H1 (cell line): ENCODE data around the gene GARS1. TPM values are rescaled to one million over a fixed set of nuclear protein-coding genes. Genes with fewer than 3 reads are reported as not detected.
A peak's percentile ranks its signal among the peaks of the same experiment; 100 is the strongest.

Experiments used
- CTCF ChIA-PET: fragments of 300-600 bp; sonication (Branson Sonifier 250); formaldehyde crosslinking; loops from one replicate; lab custom pipeline; 2021; ENCODE audit not compliant: partially characterized antibody; lab: Charles Lee
- POLR2A ChIA-PET: fragments of 300-600 bp; sonication (Branson Sonifier 250); formaldehyde crosslinking; loops from one replicate; lab custom pipeline; 2021; ENCODE audit warnings: inconsistent platforms; ENCODE audit not compliant: partially characterized antibody; lab: Charles Lee
- DNase-seq, 2 experiments: peaks; one replicate each; pipeline versions ENCODE4 v3.0.0 to v3.0.0-alpha.2; 2010 to 2022; ENCODE audit warnings: low spot score in 2 of 2, low read depth in 1 of 2, mixed read lengths in 1 of 2
- FAIRE-seq: peaks from 2 replicates; lab custom pipeline; 2011; peaks lifted over from hg19 to GRCh38; lab: Jason Lieb, UNC
- H2AFZ ChIP-seq: 2 replicates; pipeline ENCODE4 v1.8.1; 2012; ENCODE audit warnings: low read length, inconsistent platforms
- H2AK5ac ChIP-seq: 2 replicates; pipeline ENCODE4 v1.6.1; 2013; ENCODE audit warnings: low read depth, low read length
- H2BK120ac ChIP-seq: replicated peaks from 2 replicates; pipeline ENCODE3; 2013; ENCODE audit warnings: low read depth, low read length, inconsistent platforms
- H2BK12ac ChIP-seq: 2 replicates; pipeline ENCODE4 v1.6.1; 2013; ENCODE audit warnings: low read depth, low read length
- H2BK15ac ChIP-seq: 2 replicates; pipeline ENCODE4 v1.6.1; 2013; ENCODE audit warnings: low read length
- H2BK20ac ChIP-seq: 2 replicates; pipeline ENCODE4 v1.6.1; 2013; ENCODE audit warnings: low read length
- H2BK5ac ChIP-seq: 2 replicates; pipeline ENCODE4 v1.6.1; 2013; ENCODE audit warnings: low read depth, low read length
- H3K14ac ChIP-seq: 2 replicates; pipeline ENCODE4 v1.6.1; 2013; ENCODE audit warnings: inconsistent platforms; ENCODE audit not compliant: insufficient read length
- H3K18ac ChIP-seq: 2 replicates; pipeline ENCODE4 v1.6.1; 2013; ENCODE audit warnings: low read length; ENCODE audit errors: extremely low read depth
- H3K23ac ChIP-seq: 2 replicates; pipeline ENCODE4 v1.6.1; 2013; ENCODE audit warnings: inconsistent platforms; ENCODE audit not compliant: insufficient read length
- H3K23me2 ChIP-seq: 2 replicates; pipeline ENCODE4 v1.6.1; 2013; ENCODE audit warnings: low read depth, low read length
- H3K27ac ChIP-seq: 2 replicates; pipeline ENCODE4 v1.6.1; 2011; ENCODE audit warnings: low read depth, low read length, inconsistent platforms
- H3K27me3 ChIP-seq, 4 experiments: replicated peaks in 1 of 4; 1 replicate in 1 of 4; 2 replicates in 3 of 4; pipeline versions ENCODE4 v1.6.1 to v1.8.1; 2011 to 2013; ENCODE audit warnings: low read length in 3 of 4, mild to moderate bottlenecking in 3 of 4, inconsistent platforms in 2 of 4, mixed read lengths in 2 of 4, moderate library complexity in 1 of 4; ENCODE audit not compliant: control insufficient read depth in 3 of 4, insufficient read depth in 3 of 4; ENCODE audit errors: extremely low read depth in 1 of 4
- H3K36me3 ChIP-seq, 4 experiments: 2 replicates each; pipeline versions ENCODE4 v1.6.1 to v1.8.1; 2011 to 2013; ENCODE audit warnings: mild to moderate bottlenecking in 4 of 4, low read length in 3 of 4, moderate library complexity in 2 of 4, control low read depth in 1 of 4, inconsistent platforms in 1 of 4; ENCODE audit not compliant: insufficient read depth in 4 of 4, control insufficient read depth in 2 of 4
- H3K4ac ChIP-seq: replicated peaks from 2 replicates; pipeline ENCODE3; 2013; ENCODE audit warnings: low read length, low read depth, mixed read lengths, inconsistent platforms; ENCODE audit not compliant: insufficient read length
- H3K4me1 ChIP-seq, 4 experiments: replicated peaks in 1 of 4; 1 replicate in 1 of 4; 2 replicates in 3 of 4; pipeline versions ENCODE4 v1.6.1 to v1.8.1; 2011 to 2013; ENCODE audit warnings: low read length in 3 of 4, inconsistent platforms in 2 of 4, mixed read lengths in 1 of 4; ENCODE audit not compliant: insufficient read depth in 4 of 4, control insufficient read depth in 3 of 4
- H3K4me2 ChIP-seq, 2 experiments: 2 replicates each; pipeline versions ENCODE4 v1.6.1 to v1.8.1; 2011 to 2013; ENCODE audit warnings: low read depth in 2 of 2, low read length in 2 of 2, control low read depth in 1 of 2, inconsistent platforms in 1 of 2, mild to moderate bottlenecking in 1 of 2; ENCODE audit not compliant: insufficient read depth in 1 of 2
- H3K4me3 ChIP-seq, 4 experiments: fragments of 200-600, 300-600 bp in 1 of 4; sonication (generic), shearing (Covaris generic), sonication (Bioruptor Twin) in 1 of 4; 2 replicates each; pipeline versions ENCODE4 v1.5.1 to v1.8.1; 2011 to 2016; ENCODE audit warnings: low read length in 4 of 4, low read depth in 3 of 4, control low read depth in 2 of 4, inconsistent platforms in 2 of 4, mild to moderate bottlenecking in 2 of 4, mixed read lengths in 1 of 4, moderate library complexity in 1 of 4; ENCODE audit not compliant: insufficient read depth in 2 of 4; ENCODE audit errors: extremely low read depth in 1 of 4
- H3K56ac ChIP-seq: replicated peaks from 2 replicates; pipeline ENCODE3; 2013; ENCODE audit warnings: low read depth, mild to moderate bottlenecking, mixed read lengths, low read length, inconsistent platforms; ENCODE audit not compliant: insufficient read length
- H3K79me1 ChIP-seq: 2 replicates; pipeline ENCODE4 v1.6.1; 2013; ENCODE audit warnings: low read depth, low read length, control low read depth
- H3K79me2 ChIP-seq, 2 experiments: 2 replicates each; pipeline versions ENCODE4 v1.6.1 to v1.8.1; 2012 to 2013; ENCODE audit warnings: low read length in 2 of 2, mild to moderate bottlenecking in 2 of 2, inconsistent platforms in 1 of 2; ENCODE audit not compliant: insufficient read depth in 2 of 2, control insufficient read depth in 1 of 2
- H3K9ac ChIP-seq, 4 experiments: replicated peaks in 1 of 4; 1 replicate in 1 of 4; 2 replicates in 3 of 4; pipeline versions ENCODE4 v1.6.1 to v1.8.1; 2011 to 2013; ENCODE audit warnings: low read depth in 3 of 4, low read length in 3 of 4, control low read depth in 2 of 4, mild to moderate bottlenecking in 2 of 4, moderate library complexity in 2 of 4, inconsistent platforms in 1 of 4; ENCODE audit errors: extremely low read depth in 1 of 4
- H3K9me3 ChIP-seq, 2 experiments: 2 replicates each; pipeline versions ENCODE4 v1.6.1 to v1.8.1; 2012 to 2013; ENCODE audit warnings: mild to moderate bottlenecking in 2 of 2, moderate library complexity in 2 of 2, control low read depth in 1 of 2, inconsistent platforms in 1 of 2, low read depth in 1 of 2, low read length in 1 of 2, mixed read lengths in 1 of 2; ENCODE audit not compliant: insufficient read depth in 2 of 2
- H4K20me1 ChIP-seq, 2 experiments: replicated peaks in 1 of 2; 2 replicates each; pipeline versions ENCODE3 to v1.8.1; 2011 to 2013; ENCODE audit warnings: inconsistent platforms in 2 of 2, low read length in 2 of 2, mild to moderate bottlenecking in 1 of 2; ENCODE audit not compliant: insufficient read depth in 2 of 2, control insufficient read depth in 1 of 2
- H4K5ac ChIP-seq: 2 replicates; pipeline ENCODE4 v1.6.1; 2013; ENCODE audit warnings: low read length, low read depth, mixed read lengths, inconsistent platforms; ENCODE audit not compliant: insufficient read length
- H4K8ac ChIP-seq: 2 replicates; pipeline ENCODE4 v1.8.0; 2013; ENCODE audit warnings: mild to moderate bottlenecking, moderate library complexity, low read length, inconsistent platforms; ENCODE audit not compliant: insufficient read depth; ENCODE audit errors: extremely low read depth
- H4K91ac ChIP-seq: replicated peaks from 2 replicates; pipeline ENCODE3; 2013; ENCODE audit warnings: low read length, mixed read lengths, inconsistent platforms; ENCODE audit not compliant: insufficient read length
- BRCA1 ChIP-seq: IDR thresholded peaks from 2 replicates; pipeline ENCODE4 v1.6.1; 2012; ENCODE audit warnings: low read depth, low read length, improper control_type of control experiment
- CTCF ChIP-seq, 3 experiments: IDR thresholded peaks; 1 replicate in 2 of 3; 2 replicates in 1 of 3; pipeline versions ENCODE4 v1.5.1 to v1.6.1; 2011; ENCODE audit warnings: low read length in 3 of 3, mild to moderate bottlenecking in 3 of 3, inconsistent platforms in 2 of 3, low read depth in 1 of 3, moderate library complexity in 1 of 3; ENCODE audit not compliant: insufficient read depth in 1 of 3; ENCODE audit errors: control extremely low read depth in 1 of 3
- KDM4A ChIP-seq: IDR thresholded peaks from one replicate; pipeline ENCODE4 v1.7.1; 2012; ENCODE audit warnings: low read depth, mild to moderate bottlenecking, moderate library complexity, low read length, inconsistent platforms; ENCODE audit not compliant: severe bottlenecking
- RBBP5 ChIP-seq: IDR thresholded peaks from 2 replicates; pipeline ENCODE4 v1.7.1; 2012; ENCODE audit warnings: low read depth, mild to moderate bottlenecking, inconsistent platforms, low read length, moderate library complexity, borderline replicate concordance
- RNF2 ChIP-seq: fragments of 200-900, 300-1000 bp; sonication (generic); IDR thresholded peaks from 2 replicates; pipeline ENCODE4 v1.7.1; 2016; ENCODE audit warnings: borderline replicate concordance, low read depth, mild to moderate bottlenecking, antibody characterized with exemption, low read length; ENCODE audit not compliant: poor library complexity, severe bottlenecking; ENCODE audit errors: missing control alignments
- SP1 ChIP-seq: IDR thresholded peaks from 2 replicates; pipeline ENCODE4 v1.6.1; 2011; ENCODE audit warnings: low read depth, low read length
- SP2 ChIP-seq: IDR thresholded peaks from 2 replicates; pipeline ENCODE4 v1.6.1; 2012; ENCODE audit warnings: mild to moderate bottlenecking, low read length, inconsistent platforms
- WGBS, 2 experiments: shearing (Covaris generic) in 1 of 2; methylation state at CpG; one replicate each; pipeline versions ENCODE4 v1.1.6 to v1.1.7; 2013 to 2015; ENCODE audit warnings: low lambda C conversion rate in 2 of 2, mixed read lengths in 2 of 2, inconsistent platforms in 1 of 2, low coverage in 1 of 2, missing lambda C conversion rate in 1 of 2; ENCODE audit not compliant: insufficient replicate concordance in 2 of 2, insufficient coverage in 1 of 2, insufficient read length in 1 of 2; ENCODE audit errors: extremely low coverage in 1 of 2, missing lambda C conversion rate in 1 of 2; 5-methylcytosine and 5-hydroxymethylcytosine counted together
- polyA plus RNA-seq, 7 experiments: library from polyadenylated mRNA; depleted of rRNA in 3 of 7; stranded (reverse) in 5 of 7; unstranded in 2 of 7; fragments of >200 nt in 5 of 7; fragments of 200-250 nt in 2 of 7; gene quantifications; 1 replicate in 5 of 7; 2 replicates in 1 of 7; 4 replicates in 1 of 7; pipeline versions ENCODE4 v1.2.1 to v1.2.3, GENCODE V29; 2011 to 2013; ENCODE audit warnings: missing spikeins in 2 of 7, mixed read lengths in 2 of 7
- total RNA-seq: library from RNA; stranded (reverse); fragmentation: NEBNext Ultra II Directional; extraction: Animal tissue kit (Norgen Biotek cat#: 25700); gene quantifications from 2 replicates; pipeline ENCODE4 v1.2.1, GENCODE V29; 2021

The GARS1 gene
- total and polyA plus RNA-seq, 2 of the 8 experiments (the other 6 are each of a cell fraction or from before 2014, with no cell fraction given), result 270 to 476 TPM

DNA sequence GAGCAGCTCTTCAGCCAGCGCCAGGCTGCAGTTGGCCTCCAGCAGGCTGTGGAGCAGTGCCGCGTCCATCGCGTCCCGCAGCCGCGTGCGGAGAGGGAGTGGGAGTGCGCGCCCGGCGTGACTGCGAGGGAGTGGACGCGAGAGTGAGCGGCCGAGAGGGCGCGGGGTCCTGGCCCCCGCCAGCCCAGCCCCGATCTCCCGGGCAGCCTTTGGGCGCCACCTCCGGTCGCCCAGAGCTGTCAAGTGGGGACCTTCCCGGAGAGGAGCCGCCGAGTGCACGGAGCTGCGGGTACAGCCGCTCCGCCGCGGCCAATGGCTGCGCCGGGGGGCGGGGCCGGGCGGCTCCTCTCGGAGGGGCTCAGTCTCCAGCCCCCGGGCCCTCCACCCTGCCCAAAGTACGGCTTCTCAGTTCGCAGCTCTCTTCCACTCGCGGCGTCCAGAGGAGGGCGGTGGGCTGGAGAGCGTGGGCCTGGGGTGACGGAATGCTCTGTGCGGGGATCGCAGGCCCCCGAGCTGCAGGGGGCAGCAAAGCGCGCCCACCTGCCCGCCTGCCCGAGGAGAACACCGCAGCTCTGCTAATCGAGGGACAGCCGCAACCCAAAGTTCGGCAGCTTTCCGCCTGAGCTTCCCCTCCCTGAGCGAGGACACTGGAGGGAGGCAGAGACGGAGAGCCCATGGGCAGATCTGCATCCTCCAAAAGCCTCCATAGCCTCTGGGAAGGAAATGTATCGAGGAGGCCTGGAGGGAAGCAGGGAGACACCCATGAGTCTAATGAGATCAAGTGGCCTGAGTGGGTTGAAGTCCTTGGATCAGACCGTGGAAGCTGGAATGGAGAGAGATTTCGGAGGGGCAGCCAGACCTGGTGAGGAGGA is 87.8 kb downstream of the GARS1 start, which contains the start of gene CRHR2:
Gene CRHR2 (minus strand): TSS at position 245 of the 872 bp plus-strand sequence. CDS start 176 bp downstream, at position 69.
- H2AFZ ChIP-seq, result no peak within 1 kb of the TSS
- no peaks in the 10 kb centered on the region for H3K79me1 ChIP-seq
- peak within 1 kb of the TSS; percentile 42 to 67 (median 50) for H3K4me3 ChIP-seq
- peak within 1 kb of the TSS; percentile 98 to 99 for H3K4me2 ChIP-seq
- peaks cover 2 to 21% of the 10 kb centered on the region in 2 experiments for H4K20me1 ChIP-seq
- H2BK5ac ChIP-seq, result no peak within 1 kb of the TSS
- H3K4ac ChIP-seq, result peak within 1 kb of the TSS; percentile 9
- H3K14ac ChIP-seq, result no peak within 1 kb of the TSS
- H3K56ac ChIP-seq, result no peak within 1 kb of the TSS
- no peaks in the 10 kb centered on the region for H3K9me3 ChIP-seq
- H3K18ac ChIP-seq, result peak within 1 kb of the TSS; percentile 51; the same call in 1 of the 2 replicates
- H3K9ac ChIP-seq, result no peak within 1 kb of the TSS; a peak in 1 of 7 replicates
- peak within 1 kb of the TSS; percentile 63 for H4K8ac ChIP-seq
- WGBS, 2 experiments, result 8% methylated on average over 42 of the region's 67 CpGs; no CpG with 5 or more reads in 1 of the 2 experiments
- H3K79me2 ChIP-seq, result no peaks in the 10 kb centered on the region
- POLR2A ChIA-PET, result interaction anchor here (1.1 to 2.5 kb wide), 5 partner anchors 14 to 57 kb away, joined by 3 to 6 read pairs (median 4); no protein-coding TSS in a partner anchor
- no peaks in the 10 kb centered on the region; a peak in 1 of 8 replicates for H3K36me3 ChIP-seq
- peak within 1 kb of the TSS; percentile 67; the same call in 1 of the 2 replicates for H2BK15ac ChIP-seq
- CTCF ChIA-PET, result interaction anchor here (0.6 to 4.5 kb wide), 32 partner anchors 10 to 373 kb away, joined by 3 to 55 read pairs (median 5); no protein-coding TSS in a partner anchor
- H4K91ac ChIP-seq, result no peak within 1 kb of the TSS
- H3K23me2 ChIP-seq, result peaks cover 15% of the 10 kb centered on the region; the same call in 1 of the 2 replicates
- no peak within 1 kb of the TSS for H3K23ac ChIP-seq
- H3K4me1 ChIP-seq, result peaks cover 6 to 16% (median 7%) of the 10 kb centered on the region in 4 experiments
- FAIRE-seq (no peak), DNase-seq (peak in 1 of 2 experiments; percentile 81)
- H4K5ac ChIP-seq, result no peak within 1 kb of the TSS
- no peak within 1 kb of the TSS for H2BK120ac ChIP-seq
- H2BK20ac ChIP-seq, result no peak within 1 kb of the TSS
- H3K27me3 ChIP-seq, result peaks cover 10 to 49% (median 41%) of the 10 kb centered on the region in 4 experiments
- H2AK5ac ChIP-seq, result no peak within 1 kb of the TSS
- peak within 1 kb of the TSS; percentile 50; the same call in 1 of the 2 replicates for H2BK12ac ChIP-seq
- H3K27ac ChIP-seq, result no peak within 1 kb of the TSS
- TF ChIP-seq RBBP5, result no peak
- TF ChIP-seq SP2, result no peak
- no peak for TF ChIP-seq RNF2
- TF ChIP-seq BRCA1, result no peak
- TF ChIP-seq SP1, result no peak
- TF ChIP-seq CTCF (IDR thresholded peaks at IDR 0.05; ENCODE audit: control extremely low read depth in 1 of 3, insufficient read depth in 1 of 3, low read depth in 1 of 3, low read length in 3 of 3), result peak; percentile 45 to 63 (median 55); a peak in 3 of 4 replicates
- peak; percentile 87 for TF ChIP-seq KDM4A
